Measurements from ENCODE around the gene RBSN.

Gene RBSN

DNA sequence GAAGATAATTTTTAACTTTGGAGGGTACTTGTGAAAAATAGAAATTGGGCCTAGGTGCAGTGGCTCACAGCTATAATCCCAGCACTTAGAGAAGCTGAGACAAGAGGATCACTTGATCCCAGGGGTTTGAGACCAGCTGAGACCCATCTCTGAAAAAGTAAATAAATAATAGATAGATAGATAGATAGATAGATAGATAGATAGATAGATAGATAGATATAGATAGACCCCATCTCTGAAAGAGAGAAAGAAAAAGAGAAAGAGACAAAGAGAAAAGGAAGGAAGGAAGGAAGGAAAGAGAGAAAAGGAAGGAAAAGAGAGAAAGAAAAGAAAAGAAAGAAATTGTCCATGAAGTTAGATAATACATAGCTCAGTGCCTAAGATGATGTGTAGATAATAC is 69.3 kb downstream of the RBSN start:
- Mint-ChIP-seq H3K27me3 (no peaks in the 10 kb centered on the region), H3K4me1 (ENCODE audit: low read depth) (no peaks in the 10 kb centered on the region), H3K36me3 (peaks cover 3% of the 10 kb centered on the region), H3K4me3 (no peak overlapping the region), H3K27ac (no peak overlapping the region), H3K9me3 (ENCODE audit: low read depth) (no peaks in the 10 kb centered on the region)

DNA sequence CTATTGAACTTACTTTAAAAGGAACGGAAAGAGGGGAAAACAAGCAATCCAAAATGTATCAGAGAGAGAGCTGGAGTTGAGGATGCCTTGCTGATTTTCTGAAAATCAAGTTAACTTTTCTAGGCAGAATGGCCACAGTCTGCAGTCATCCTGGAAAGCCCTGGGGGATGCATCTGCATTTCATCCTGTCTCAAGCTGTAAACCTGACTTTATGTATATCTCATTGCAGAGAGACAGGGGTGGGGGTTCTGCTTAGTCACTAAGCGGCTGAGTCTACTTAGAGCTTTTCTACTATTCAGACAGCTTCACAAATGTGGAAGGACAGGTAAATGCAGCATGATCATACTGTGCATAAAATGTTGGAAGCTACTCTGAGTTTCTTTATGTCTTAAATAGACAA is 75.2 kb downstream of the RBSN start:
- Mint-ChIP-seq H3K36me3 (peaks cover 7% of the 10 kb centered on the region), H3K9me3 (ENCODE audit: low read depth) (no peaks in the 10 kb centered on the region), H3K4me3 (no peak overlapping the region), H3K27me3 (no peaks in the 10 kb centered on the region), H3K27ac (no peak overlapping the region), H3K4me1 (ENCODE audit: low read depth) (no peaks in the 10 kb centered on the region)

DNA sequence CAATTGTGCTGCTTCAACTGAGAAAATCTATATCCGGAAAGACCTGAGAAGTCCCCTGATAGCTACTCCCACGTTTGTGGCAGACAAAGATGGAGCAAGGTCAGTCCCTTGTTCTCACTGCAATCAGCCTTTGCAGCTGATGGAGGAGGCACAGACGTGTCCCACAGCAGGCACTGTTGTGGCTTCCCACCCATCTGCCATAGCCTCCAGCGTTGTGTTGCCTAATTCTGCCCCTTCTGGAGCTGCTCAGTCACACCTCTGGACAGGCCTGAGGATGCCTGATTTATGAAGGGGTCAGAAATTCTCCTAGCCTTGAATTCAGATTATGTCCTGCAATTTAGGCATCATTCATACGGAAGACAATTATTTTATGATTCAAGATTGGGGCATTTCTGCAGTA is 75.7 kb downstream of the RBSN start:
- no peaks in the 10 kb centered on the region for H3K27me3 Mint-ChIP-seq
- H3K4me3 Mint-ChIP-seq: no peak overlapping the region
- no peaks in the 10 kb centered on the region for H3K4me1 Mint-ChIP-seq (ENCODE audit: low read depth)

More for the DNA sequence above, 75.7 kb downstream of the RBSN start:
- H3K9me3 Mint-ChIP-seq (ENCODE audit: low read depth): no peaks in the 10 kb centered on the region
- H3K36me3 Mint-ChIP-seq: peaks cover 7% of the 10 kb centered on the region
- H3K27ac Mint-ChIP-seq: no peak overlapping the region
